Endothelial cell of umbilical vein (primary cell): ENCODE results near the gene FIS1. TPM values are rescaled to one million over a fixed set of nuclear protein-coding genes. Genes with fewer than 3 reads are reported as not detected.
"Not testable (repeated sequence)": the region's sequence is repeated elsewhere in the genome, so short reads cannot be mapped to it uniquely, and the experiment has no call there.

ENCODE experiments used
- BruUV-seq: library from RNA; stranded (reverse); fragments of 400-500 nt; replicated peaks from 2 replicates; lab custom pipeline; 2021; lab: Mats Ljungman, UMichigan
- CTCF ChIA-PET: fragments of 300-600, 350-600 bp; sonication (Branson Sonifier 250); formaldehyde crosslinking; loops from one replicate; lab custom pipeline; 2021; ENCODE audit warnings: antibody characterized with exemption, inconsistent platforms; lab: Charles Lee
- POLR2A ChIA-PET: fragments of 300-600, 350-600 bp; sonication (Branson Sonifier 250); formaldehyde crosslinking; loops from one replicate; lab custom pipeline; 2021; ENCODE audit warnings: antibody characterized with exemption, inconsistent platforms; lab: Charles Lee
- DNase-seq: peaks from one replicate; pipeline ENCODE4 v3.0.0-alpha.2; 2011; ENCODE audit warnings: low read depth, low spot score
- FAIRE-seq: peaks from 2 replicates; lab custom pipeline; 2011; peaks lifted over from hg19 to GRCh38; lab: Jason Lieb, UNC
- H2AFZ ChIP-seq: 2 replicates; pipeline ENCODE4 v1.6.0; 2012; ENCODE audit warnings: low read depth, low read length, control low read depth, inconsistent platforms
- H3K27ac ChIP-seq: 2 replicates; pipeline ENCODE4 v1.5.1; 2011; ENCODE audit warnings: low read depth, mild to moderate bottlenecking, control low read depth, low read length, moderate library complexity; ENCODE audit not compliant: insufficient read depth
- H3K27me3 ChIP-seq, 2 experiments: 2 replicates each; pipeline versions ENCODE4 v1.6.0 to v1.6.1; 2011; ENCODE audit warnings: low read length in 2 of 2, mixed read lengths in 1 of 2; ENCODE audit not compliant: control insufficient read depth in 2 of 2, insufficient read depth in 2 of 2
- H3K36me3 ChIP-seq, 2 experiments: 2 replicates in 1 of 2; 3 replicates in 1 of 2; pipeline ENCODE4 v1.5.1; 2011; ENCODE audit warnings: low read length in 2 of 2, mild to moderate bottlenecking in 1 of 2, moderate library complexity in 1 of 2; ENCODE audit not compliant: control insufficient read depth in 2 of 2, insufficient read depth in 2 of 2; ENCODE audit errors: extremely low read depth in 1 of 2
- H3K4me1 ChIP-seq: 3 replicates; pipeline ENCODE4 v1.5.1; 2011; ENCODE audit warnings: mild to moderate bottlenecking, low read length; ENCODE audit not compliant: control insufficient read depth, insufficient read depth; ENCODE audit errors: extremely low read depth
- H3K4me2 ChIP-seq: 2 replicates; pipeline ENCODE4 v1.6.1; 2011; ENCODE audit warnings: low read length, control low read depth, mixed read lengths; ENCODE audit not compliant: insufficient read depth
- H3K4me3 ChIP-seq, 3 experiments: fragments of 200-600 bp in 1 of 3; sonication (generic), shearing (Covaris generic) in 1 of 3; replicated peaks in 1 of 3; 2 replicates each; pipeline ENCODE4 v1.5.1; 2011 to 2016; ENCODE audit warnings: control low read depth in 3 of 3, low read length in 3 of 3, mild to moderate bottlenecking in 2 of 3, inconsistent platforms in 1 of 3, low read depth in 1 of 3, moderate library complexity in 1 of 3; ENCODE audit not compliant: insufficient read depth in 1 of 3
- H3K79me2 ChIP-seq: 2 replicates; pipeline ENCODE4 v1.6.0; 2012; ENCODE audit warnings: low read length, inconsistent platforms; ENCODE audit not compliant: control insufficient read depth, insufficient read depth
- H3K9ac ChIP-seq: replicated peaks from 2 replicates; pipeline ENCODE3; 2011; ENCODE audit warnings: low read length, control low read depth; ENCODE audit not compliant: insufficient read depth; ENCODE audit errors: extremely low read depth
- H3K9me1 ChIP-seq: replicated peaks from 3 replicates; pipeline ENCODE4 v1.6.0; 2011; ENCODE audit warnings: mild to moderate bottlenecking, low read length; ENCODE audit not compliant: control insufficient read depth, insufficient read depth; ENCODE audit errors: extremely low read depth
- H3K9me3 ChIP-seq: replicated peaks from 2 replicates; pipeline ENCODE4 v1.5.1; 2012; ENCODE audit warnings: low read length, inconsistent platforms; ENCODE audit not compliant: control insufficient read depth, insufficient read depth
- H4K20me1 ChIP-seq: replicated peaks from 2 replicates; pipeline ENCODE3; 2011; ENCODE audit warnings: mild to moderate bottlenecking, low read length; ENCODE audit not compliant: control insufficient read depth, insufficient read depth; ENCODE audit errors: extremely low read depth
- EZH2 ChIP-seq: IDR thresholded peaks from 2 replicates; pipeline ENCODE4 v1.6.1; 2012; ENCODE audit warnings: borderline replicate concordance, low read depth, mild to moderate bottlenecking, moderate library complexity, low read length, inconsistent platforms; ENCODE audit not compliant: severe bottlenecking
- FOS ChIP-seq: IDR thresholded peaks from 2 replicates; pipeline ENCODE4 v1.6.1; 2011; ENCODE audit warnings: mild to moderate bottlenecking, low read length, moderate library complexity, borderline replicate concordance; ENCODE audit not compliant: insufficient read depth
- GATA2 ChIP-seq: IDR thresholded peaks from 2 replicates; pipeline ENCODE4 v1.7.0; 2011; ENCODE audit warnings: low read depth, mild to moderate bottlenecking, moderate library complexity, mixed read lengths, low read length; ENCODE audit not compliant: insufficient read length, insufficient read depth
- JUN ChIP-seq: IDR thresholded peaks from 2 replicates; pipeline ENCODE4 v1.6.1; 2011; ENCODE audit warnings: borderline replicate concordance, low read depth; ENCODE audit not compliant: insufficient read length, insufficient read depth
- MYC ChIP-seq: IDR thresholded peaks from one replicate; pipeline ENCODE4 v1.6.1; 2011; ENCODE audit warnings: mild to moderate bottlenecking, low read depth, low read length
- POLR2A ChIP-seq: IDR thresholded peaks from 2 replicates; pipeline ENCODE4 v1.6.1; 2012; ENCODE audit warnings: low read depth, mild to moderate bottlenecking, control low read depth, low read length
- POLR2AphosphoS5 ChIP-seq: IDR thresholded peaks from 2 replicates; pipeline ENCODE4 v1.6.1; 2012; ENCODE audit warnings: low read depth, mild to moderate bottlenecking, control low read depth, low read length, moderate library complexity; ENCODE audit not compliant: insufficient read depth
- dilution Hi-C: fragments of 300-500 bp; cut with MboI; formaldehyde crosslinking; loops from one replicate; pipeline ENCODE4 v1.15.0; 2019; ENCODE audit warnings: low sequenced_read_pairs; ENCODE audit not compliant: extremely low pct_ligation_motif_present
- intact Hi-C: fragments of 100-400 bp; cut with micrococcal nuclease; formaldehyde crosslinking; loops from one replicate; pipeline ENCODE4 v1.10.0; 2022
- polyA plus RNA-seq, 4 experiments: library from polyadenylated mRNA; depleted of rRNA in 3 of 4; stranded (reverse) in 3 of 4; unstranded in 1 of 4; fragments of >200 nt; gene quantifications; 2 replicates each; pipeline versions ENCODE4 v1.2.1 to v1.2.3, GENCODE V29; 2011 to 2012; ENCODE audit warnings: missing spikeins in 1 of 4
- total RNA-seq: library from RNA; stranded (reverse); gene quantifications from 2 replicates; pipeline ENCODE4 v1.2.3, GENCODE V29; 2021
- TF ChIP-seq, protein P1 (sequence below): IDR thresholded peaks from 2 replicates; pipeline ENCODE4 v1.6.1; 2011; ENCODE audit not compliant: insufficient read depth, insufficient read length
- TF ChIP-seq, protein P2 (sequence below), 2 donors: IDR thresholded peaks; 1 replicate in 1 of 2; 2 replicates in 1 of 2; pipeline ENCODE4 v1.5.1; 2011; ENCODE audit warnings: low read length in 2 of 2, mild to moderate bottlenecking in 2 of 2, moderate library complexity in 2 of 2, control low read depth in 1 of 2, inconsistent platforms in 1 of 2, low read depth in 1 of 2; ENCODE audit not compliant: insufficient read depth in 1 of 2; ENCODE audit errors: extremely low read depth in 1 of 2

Gene FIS1
- total and polyA plus RNA-seq, 2 donors (not counting 3 experiments of a cell fraction or from before 2014, with no cell fraction given), result 132 to 330 TPM

DNA sequence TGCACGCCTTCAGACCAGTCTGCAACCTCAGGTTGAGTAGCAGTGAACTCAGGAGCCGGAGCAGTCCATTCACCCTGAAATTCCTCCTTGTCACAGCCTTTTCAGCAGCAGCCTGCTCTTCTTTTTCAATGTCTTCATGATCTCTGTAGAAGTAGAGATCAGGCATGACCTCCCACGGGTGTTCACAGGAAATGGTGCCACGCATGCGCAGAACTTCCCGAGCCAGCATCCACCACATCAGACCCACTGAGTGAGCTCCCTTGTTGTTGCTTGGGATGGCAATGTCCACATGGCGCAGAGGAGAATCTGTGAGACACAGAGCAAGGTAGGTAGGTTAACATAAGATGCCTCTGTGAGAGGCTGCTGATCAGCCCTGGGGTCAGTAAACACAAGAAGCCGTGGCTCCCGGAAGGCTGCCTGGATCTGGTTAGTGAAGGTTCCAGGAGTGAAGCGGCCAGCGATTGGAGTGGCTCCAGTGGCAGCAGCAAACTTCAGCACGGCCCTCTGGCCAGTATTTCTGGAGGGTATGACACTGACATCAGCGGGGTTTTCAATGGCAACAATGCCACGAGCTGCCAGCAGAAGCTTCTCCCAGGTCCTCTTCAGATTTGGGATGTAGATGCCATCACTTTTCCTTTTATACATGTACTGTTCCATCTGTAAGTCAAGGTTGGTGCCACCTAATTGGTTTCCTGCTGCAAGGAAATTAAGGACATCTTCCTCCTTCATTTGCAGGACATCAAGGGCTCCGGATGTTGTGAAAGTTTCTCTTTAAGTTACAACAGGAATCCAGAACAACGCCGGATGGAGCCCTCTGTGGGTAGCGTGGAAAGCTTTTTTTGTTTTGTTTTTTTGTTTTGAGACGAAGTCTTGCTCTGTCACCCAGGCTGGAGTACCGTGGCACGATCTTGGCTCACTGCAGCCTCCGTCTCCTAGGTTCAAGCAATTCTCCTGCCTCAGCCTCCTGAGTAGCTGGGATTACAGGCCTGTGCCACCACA lies 40.8 kb downstream of the FIS1 start:
- peaks cover 28 to 29% of the 10 kb centered on the region in 2 experiments for H3K27me3 ChIP-seq
- H4K20me1 ChIP-seq, DNase-seq, H3K9me1 ChIP-seq, intact Hi-C loops, FAIRE-seq, H3K9ac ChIP-seq, BruUV-seq, H2AFZ ChIP-seq, dilution Hi-C loops, H3K4me3 ChIP-seq, POLR2A ChIA-PET, H3K79me2 ChIP-seq, H3K27ac ChIP-seq, H3K4me1 ChIP-seq, H3K4me2 ChIP-seq, H3K9me3 ChIP-seq: not testable (repeated sequence)
- CTCF ChIA-PET, result interaction anchor here (1.6 to 5.2 kb wide), 4 partner anchors 9 to 60 kb away, joined by 5 to 38 read pairs (median 6); partner anchors contain the start of genes PLOD3 and ZNHIT1
- peaks cover 3 to 13% of the 10 kb centered on the region in 2 experiments for H3K36me3 ChIP-seq

DNA sequence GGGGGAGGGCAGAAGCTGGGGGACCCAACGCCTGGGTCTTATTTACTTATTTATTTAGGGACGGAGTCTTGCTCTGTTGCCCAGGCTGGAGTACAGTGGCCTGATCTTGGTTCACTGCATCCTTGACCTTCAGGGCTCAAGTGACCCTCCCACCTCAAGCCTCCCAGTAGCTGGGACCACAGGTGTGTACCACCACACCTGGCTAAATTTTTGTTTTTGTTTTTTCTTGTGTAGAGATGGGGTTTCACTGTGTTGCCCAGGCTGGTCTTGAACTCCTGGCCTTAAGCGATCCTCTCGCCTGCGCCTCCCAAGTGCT lies 42.3 kb downstream of the FIS1 start:
- H3K9me3 ChIP-seq, result no peaks in the 10 kb centered on the region
- H3K4me2 ChIP-seq, result no peak overlapping the region
- FAIRE-seq (no peak), DNase-seq (no peak)
- BruUV-seq, result no TSS peak
- ChIA-PET POLR2A (no interaction called here), CTCF (interaction anchor here (1.5 to 5.2 kb wide), 3 partner anchors 10 to 58 kb away, joined by 4 to 38 read pairs (median 5); partner anchors contain the start of gene FIS1)
- H3K4me1 ChIP-seq, result peaks cover 5% of the 10 kb centered on the region
- H3K9me1 ChIP-seq, result no peaks in the 10 kb centered on the region
- intact Hi-C loops, result no loop called here
- no peak for TF ChIP-seq JUN
- TF ChIP-seq MYC, result no peak
- no peak for TF ChIP-seq POLR2A
- TF ChIP-seq, protein P1, sequence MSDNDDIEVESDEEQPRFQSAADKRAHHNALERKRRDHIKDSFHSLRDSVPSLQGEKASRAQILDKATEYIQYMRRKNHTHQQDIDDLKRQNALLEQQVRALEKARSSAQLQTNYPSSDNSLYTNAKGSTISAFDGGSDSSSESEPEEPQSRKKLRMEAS, result no peak
- TF ChIP-seq, protein P2, sequence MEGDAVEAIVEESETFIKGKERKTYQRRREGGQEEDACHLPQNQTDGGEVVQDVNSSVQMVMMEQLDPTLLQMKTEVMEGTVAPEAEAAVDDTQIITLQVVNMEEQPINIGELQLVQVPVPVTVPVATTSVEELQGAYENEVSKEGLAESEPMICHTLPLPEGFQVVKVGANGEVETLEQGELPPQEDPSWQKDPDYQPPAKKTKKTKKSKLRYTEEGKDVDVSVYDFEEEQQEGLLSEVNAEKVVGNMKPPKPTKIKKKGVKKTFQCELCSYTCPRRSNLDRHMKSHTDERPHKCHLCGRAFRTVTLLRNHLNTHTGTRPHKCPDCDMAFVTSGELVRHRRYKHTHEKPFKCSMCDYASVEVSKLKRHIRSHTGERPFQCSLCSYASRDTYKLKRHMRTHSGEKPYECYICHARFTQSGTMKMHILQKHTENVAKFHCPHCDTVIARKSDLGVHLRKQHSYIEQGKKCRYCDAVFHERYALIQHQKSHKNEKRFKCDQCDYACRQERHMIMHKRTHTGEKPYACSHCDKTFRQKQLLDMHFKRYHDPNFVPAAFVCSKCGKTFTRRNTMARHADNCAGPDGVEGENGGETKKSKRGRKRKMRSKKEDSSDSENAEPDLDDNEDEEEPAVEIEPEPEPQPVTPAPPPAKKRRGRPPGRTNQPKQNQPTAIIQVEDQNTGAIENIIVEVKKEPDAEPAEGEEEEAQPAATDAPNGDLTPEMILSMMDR (IDR thresholded peaks at IDR 0.05; ENCODE audit: extremely low read depth in 1 of 2, insufficient read depth in 1 of 2, low read depth in 1 of 2, low read length in 2 of 2), result no peak
- TF ChIP-seq POLR2AphosphoS5, result no peak
- no peak for TF ChIP-seq GATA2
- TF ChIP-seq EZH2, result no peak
- no peak for TF ChIP-seq FOS
- H4K20me1 ChIP-seq, result no peaks in the 10 kb centered on the region
- peaks cover 0 to 7% of the 10 kb centered on the region in 2 experiments for H3K36me3 ChIP-seq
- H3K4me3 ChIP-seq, result no peak overlapping the region
- no peak overlapping the region for H2AFZ ChIP-seq
- no peaks in the 10 kb centered on the region for H3K79me2 ChIP-seq
- H3K9ac ChIP-seq, result no peak overlapping the region
- dilution Hi-C loops, result no loop called here
- H3K27ac ChIP-seq, result no peak overlapping the region
- peaks cover 28 to 29% of the 10 kb centered on the region in 2 experiments for H3K27me3 ChIP-seq
